Tibial artery (tissue), 4 donors: ENCODE results near the gene GIMAP7.
A peak's percentile ranks its signal among the peaks of the same experiment; 100 is the strongest.

Experiments
- DNase-seq, 2 donors: peaks; one replicate each; pipeline ENCODE4 v3.0.0-alpha.2; 2019
- H3K27ac ChIP-seq, 2 donors: fragments of 200-600 bp; sonication (generic) in 1 of 2; 1 replicate in 1 of 2; 2 replicates in 1 of 2; pipeline ENCODE4 v1.5.1; 2018 to 2019; ENCODE audit warnings: mild to moderate bottlenecking in 1 of 2
- H3K27me3 ChIP-seq, 2 donors: fragments of 200-600 bp; sonication (generic) in 1 of 2; one replicate each; pipeline versions ENCODE4 v1.5.1 to v1.6.0; 2016 to 2019
- H3K36me3 ChIP-seq, 3 donors: fragments of 200-600 bp; sonication (generic) in 2 of 3; one replicate each; pipeline ENCODE4 v1.5.1; 2016 to 2019; ENCODE audit warnings: mild to moderate bottlenecking in 2 of 3
- H3K4me1 ChIP-seq, 4 donors: fragments of 200-600 bp; sonication (generic) in 2 of 4; 1 replicate in 3 of 4; 2 replicates in 1 of 4; pipeline ENCODE4 v1.5.1; 2016 to 2019
- H3K4me3 ChIP-seq, 2 donors: fragments of 200-600 bp; sonication (generic) in 1 of 2; 1 replicate in 1 of 2; 2 replicates in 1 of 2; pipeline ENCODE4 v1.5.1; 2018 to 2019; ENCODE audit warnings: mild to moderate bottlenecking in 2 of 2
- H3K9me3 ChIP-seq, 3 donors: fragments of 200-600 bp; sonication (generic) in 1 of 3; one replicate each; pipeline ENCODE4 v1.5.1; 2016 to 2019
- CTCF ChIP-seq, 2 experiments: fragments of 200-600 bp in 1 of 2; fragments of 450-650 bp in 1 of 2; IDR thresholded peaks; one replicate each; pipeline ENCODE4 v1.5.1; 2017 to 2019; ENCODE audit warnings: antibody characterized with exemption in 2 of 2, mild to moderate bottlenecking in 1 of 2, moderate library complexity in 1 of 2
- intact Hi-C: fragments of 100-400 bp; cut with DNase I; formaldehyde crosslinking; loops from one replicate; pipeline ENCODE4 v1.15.0; 2023; ENCODE audit warnings: low total_unique reads

Gene GIMAP7

DNA sequence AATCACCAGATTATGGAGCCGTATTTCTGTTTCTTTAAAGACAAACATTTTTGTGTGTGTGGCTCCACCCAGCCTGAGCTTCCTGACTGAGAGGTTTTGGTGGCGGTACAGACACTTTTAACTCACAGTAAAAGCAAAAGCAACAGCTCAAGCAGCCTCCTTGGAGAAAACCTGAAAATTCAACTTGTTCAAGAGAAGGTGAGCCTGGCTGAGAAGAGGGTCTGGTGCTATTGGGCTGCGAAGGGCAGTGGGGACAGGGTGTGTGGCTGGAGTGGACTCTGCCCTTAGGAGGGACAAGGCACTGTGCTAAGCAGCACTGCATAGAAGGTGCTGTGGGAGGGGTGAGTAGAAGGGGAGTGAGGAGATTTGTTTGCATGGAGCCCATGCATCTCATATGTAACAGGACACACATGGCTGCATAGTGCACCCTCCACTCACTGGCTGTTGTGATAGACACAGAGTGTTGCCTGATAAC lies at the start of gene GIMAP7:
GIMAP7 (plus strand) TSS at position 125 of the 475 bp plus-strand sequence. CDS start 5,103 bp downstream, outside the sequence.
- Histone ChIP-seq H3K4me1 (no peaks in the 10 kb centered on the region), H3K27ac (no peak within 1 kb of the TSS), H3K27me3 (no peaks in the 10 kb centered on the region), H3K36me3 (no peaks in the 10 kb centered on the region), H3K9me3 (no peaks in the 10 kb centered on the region), H3K4me3 (peak within 1 kb of the TSS; percentile 22 to 37)
- TF ChIP-seq CTCF (IDR thresholded peaks at IDR 0.05) = no peak
- intact Hi-C loops = no loop called here
- peak in 1 of 2 donors; percentile 29 for DNase-seq

GRCh38 chr7:150464962-150465361 lies 49.7 kb upstream of the GIMAP7 start:
- H3K27ac ChIP-seq = no peak overlapping the region
- H3K36me3 ChIP-seq = no peaks in the 10 kb centered on the region
- H3K4me3 ChIP-seq = no peak overlapping the region
- H3K4me1 ChIP-seq = no peaks in the 10 kb centered on the region
- no peak for DNase-seq
- intact Hi-C loops = no loop called here
- no peak for TF ChIP-seq CTCF (IDR thresholded peaks at IDR 0.05)
- peaks cover 0 to 11% of the 10 kb centered on the region in 2 donors for H3K27me3 ChIP-seq
- peaks cover 0 to 21% (median 6%) of the 10 kb centered on the region in 3 donors for H3K9me3 ChIP-seq

GRCh38 chr7:150465414-150465813 lies 49.3 kb upstream of the GIMAP7 start:
- Histone ChIP-seq H3K27me3 (peaks cover 0 to 11% of the 10 kb centered on the region in 2 donors), H3K27ac (no peak overlapping the region), H3K36me3 (no peaks in the 10 kb centered on the region), H3K4me1 (no peaks in the 10 kb centered on the region), H3K9me3 (peaks cover 0 to 21% (median 6%) of the 10 kb centered on the region in 3 donors), H3K4me3 (no peak overlapping the region)
- no peak for DNase-seq
- no peak for TF ChIP-seq CTCF (IDR thresholded peaks at IDR 0.05)
- intact Hi-C loops = no loop called here

GRCh38 chr7:150466477-150466876 lies 48.2 kb upstream of the GIMAP7 start:
- no peak for DNase-seq
- H3K36me3 ChIP-seq = no peaks in the 10 kb centered on the region
- H3K4me3 ChIP-seq = no peak overlapping the region
- no peak for TF ChIP-seq CTCF (IDR thresholded peaks at IDR 0.05)
- H3K27ac ChIP-seq = no peak overlapping the region
- peaks cover 0 to 11% of the 10 kb centered on the region in 2 donors for H3K27me3 ChIP-seq
- H3K4me1 ChIP-seq = no peaks in the 10 kb centered on the region
- intact Hi-C loops = no loop called here
- peaks cover 0 to 14% (median 6%) of the 10 kb centered on the region in 3 donors for H3K9me3 ChIP-seq

- H3K4me3 ChIP-seq = peak overlapping the region in 1 of 2 donors; percentile 10
- no peak for TF ChIP-seq CTCF (IDR thresholded peaks at IDR 0.05)
- no peaks in the 10 kb centered on the region for H3K36me3 ChIP-seq
- no peak for DNase-seq
- intact Hi-C loops = no loop called here
- no peak overlapping the region for H3K27ac ChIP-seq
- H3K27me3 ChIP-seq = peaks cover 0 to 11% of the 10 kb centered on the region in 2 donors
- H3K4me1 ChIP-seq = no peaks in the 10 kb centered on the region
- H3K9me3 ChIP-seq = peaks cover 0 to 6% (median 0%) of the 10 kb centered on the region in 3 donors
Measured at GRCh38 chr7:150468241-150468640, 46.4 kb upstream of the GIMAP7 start.

- Histone ChIP-seq H3K36me3 (no peaks in the 10 kb centered on the region), H3K27me3 (peaks cover 0 to 7% of the 10 kb centered on the region in 2 donors), H3K4me1 (no peaks in the 10 kb centered on the region), H3K4me3 (no peak overlapping the region), H3K9me3 (no peaks in the 10 kb centered on the region), H3K27ac (no peak overlapping the region)
- no peak for DNase-seq
- intact Hi-C loops = no loop called here
- no peak for TF ChIP-seq CTCF (IDR thresholded peaks at IDR 0.05)
Measured at GRCh38 chr7:150471886-150472285, 42.8 kb upstream of the GIMAP7 start.
